Thoracic aorta (tissue), 2 donors: ENCODE data around the gene EXOC3L4. TPM values are rescaled to one million over a fixed set of nuclear protein-coding genes. Genes with fewer than 3 reads are reported as not detected.

ENCODE experiments used
- ATAC-seq: fragments of 150-250 bp; one replicate; pipeline ENCODE4 v1.8.0; 2017; ENCODE audit warnings: low read depth; ENCODE audit not compliant: insufficient number of reproducible peaks, low FRiP score
- DNase-seq: peaks from one replicate; pipeline ENCODE4 v3.0.0-alpha.2; 2020; ENCODE audit warnings: low spot score
- H3K27ac ChIP-seq, 2 donors: fragments of 200-600 bp; sonication (generic); 1 replicate in 1 of 2; 2 replicates in 1 of 2; pipeline ENCODE4 v1.5.1; 2016; ENCODE audit warnings: mild to moderate bottlenecking in 2 of 2, moderate library complexity in 2 of 2
- H3K27me3 ChIP-seq: fragments of 200-600 bp; sonication (generic); replicated peaks from 2 replicates; pipeline ENCODE4 v1.6.0; 2016; ENCODE audit warnings: mild to moderate bottlenecking; ENCODE audit not compliant: insufficient read depth
- H3K36me3 ChIP-seq: fragments of 200-600 bp; sonication (generic); one replicate; pipeline ENCODE4 v1.5.1; 2016
- H3K4me1 ChIP-seq, 2 donors: fragments of 200-600 bp; sonication (generic); 1 replicate in 1 of 2; 2 replicates in 1 of 2; pipeline versions ENCODE4 v1.5.1 to v1.6.0; 2016; ENCODE audit warnings: low read depth in 2 of 2, mild to moderate bottlenecking in 1 of 2; ENCODE audit not compliant: control insufficient read depth in 1 of 2
- H3K4me3 ChIP-seq: fragments of 200-600 bp; sonication (generic); 2 replicates; pipeline ENCODE4 v1.5.1; 2016; ENCODE audit warnings: mild to moderate bottlenecking
- H3K9me3 ChIP-seq: fragments of 200-600 bp; sonication (generic); 2 replicates; pipeline ENCODE4 v1.5.1; 2016
- total RNA-seq, 2 donors: library from RNA; depleted of rRNA; stranded (reverse); fragments of >200 nt; gene quantifications; one replicate each; pipeline versions ENCODE4 v1.1.0 to v1.2.3, GENCODE V29; 2016
- TF ChIP-seq, protein P1 (sequence below): fragments of 200-600 bp; sonication (generic); IDR thresholded peaks from one replicate; pipeline ENCODE4 v1.5.1; 2019; ENCODE audit warnings: antibody characterized with exemption

EXOC3L4 gene
- total RNA-seq, 2 donors from 2014 or later: not detected

DNA sequence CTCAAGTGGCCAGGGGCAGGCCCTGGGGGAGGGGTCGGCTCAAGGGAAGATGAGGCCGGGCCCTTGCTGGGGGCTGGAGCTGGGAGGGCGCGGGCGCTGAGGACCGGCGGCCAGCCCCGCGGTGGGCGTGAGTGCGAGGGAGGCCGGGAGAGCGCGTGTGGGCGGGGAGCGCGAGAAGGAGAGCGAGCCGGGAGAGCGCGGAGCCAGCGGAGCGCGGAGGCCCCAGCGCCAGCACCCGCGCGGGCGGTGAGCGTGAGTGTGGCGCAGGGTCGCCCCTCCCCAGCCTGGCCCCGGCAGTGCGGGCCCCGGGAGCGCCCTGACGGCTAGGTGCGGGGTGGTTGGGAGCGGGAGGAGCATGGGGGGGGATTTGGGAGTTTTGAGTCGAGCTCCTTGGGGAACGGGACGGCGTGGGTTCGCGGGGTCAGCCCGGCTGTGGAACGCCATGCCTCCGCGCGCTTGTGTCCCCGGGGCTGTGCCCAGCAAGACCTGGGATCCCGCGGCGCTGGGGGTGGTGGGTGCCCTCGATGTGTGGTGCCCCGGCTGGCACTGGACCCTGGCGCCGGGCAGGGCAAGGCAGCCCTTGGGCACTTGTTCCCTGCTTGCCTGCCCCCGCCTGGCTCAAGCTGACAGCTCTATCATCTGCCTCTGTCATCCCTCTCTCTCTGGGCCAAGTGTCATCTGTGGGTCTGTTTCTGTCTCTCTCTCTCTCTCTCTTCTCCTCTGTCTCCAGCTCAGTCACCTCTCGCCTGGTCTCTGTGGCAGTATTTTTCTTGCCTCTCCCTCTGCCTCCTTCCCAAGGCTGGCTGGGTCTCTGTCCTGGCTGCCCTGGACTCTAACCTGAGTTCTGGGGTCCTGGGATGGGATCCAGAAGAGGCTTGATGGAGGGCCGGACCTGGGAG, 10.3 kb upstream of the EXOC3L4 start, which contains the start of gene LBHD2:
Gene LBHD2 (plus strand): TSS at position 190 of the 899 bp plus-strand sequence. CDS start 1,803 bp downstream, outside the sequence.
- TF ChIP-seq, protein P1, sequence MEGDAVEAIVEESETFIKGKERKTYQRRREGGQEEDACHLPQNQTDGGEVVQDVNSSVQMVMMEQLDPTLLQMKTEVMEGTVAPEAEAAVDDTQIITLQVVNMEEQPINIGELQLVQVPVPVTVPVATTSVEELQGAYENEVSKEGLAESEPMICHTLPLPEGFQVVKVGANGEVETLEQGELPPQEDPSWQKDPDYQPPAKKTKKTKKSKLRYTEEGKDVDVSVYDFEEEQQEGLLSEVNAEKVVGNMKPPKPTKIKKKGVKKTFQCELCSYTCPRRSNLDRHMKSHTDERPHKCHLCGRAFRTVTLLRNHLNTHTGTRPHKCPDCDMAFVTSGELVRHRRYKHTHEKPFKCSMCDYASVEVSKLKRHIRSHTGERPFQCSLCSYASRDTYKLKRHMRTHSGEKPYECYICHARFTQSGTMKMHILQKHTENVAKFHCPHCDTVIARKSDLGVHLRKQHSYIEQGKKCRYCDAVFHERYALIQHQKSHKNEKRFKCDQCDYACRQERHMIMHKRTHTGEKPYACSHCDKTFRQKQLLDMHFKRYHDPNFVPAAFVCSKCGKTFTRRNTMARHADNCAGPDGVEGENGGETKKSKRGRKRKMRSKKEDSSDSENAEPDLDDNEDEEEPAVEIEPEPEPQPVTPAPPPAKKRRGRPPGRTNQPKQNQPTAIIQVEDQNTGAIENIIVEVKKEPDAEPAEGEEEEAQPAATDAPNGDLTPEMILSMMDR: no peak
- no peak for ATAC-seq
- H3K4me3 ChIP-seq: peak within 1 kb of the TSS; percentile 19
- peaks cover 4 to 8% of the 10 kb centered on the region in 2 donors for H3K4me1 ChIP-seq
- no peaks in the 10 kb centered on the region for H3K9me3 ChIP-seq
- H3K27me3 ChIP-seq: no peaks in the 10 kb centered on the region
- no peak within 1 kb of the TSS for H3K27ac ChIP-seq
- H3K36me3 ChIP-seq: no peaks in the 10 kb centered on the region
- no peak for DNase-seq

DNA sequence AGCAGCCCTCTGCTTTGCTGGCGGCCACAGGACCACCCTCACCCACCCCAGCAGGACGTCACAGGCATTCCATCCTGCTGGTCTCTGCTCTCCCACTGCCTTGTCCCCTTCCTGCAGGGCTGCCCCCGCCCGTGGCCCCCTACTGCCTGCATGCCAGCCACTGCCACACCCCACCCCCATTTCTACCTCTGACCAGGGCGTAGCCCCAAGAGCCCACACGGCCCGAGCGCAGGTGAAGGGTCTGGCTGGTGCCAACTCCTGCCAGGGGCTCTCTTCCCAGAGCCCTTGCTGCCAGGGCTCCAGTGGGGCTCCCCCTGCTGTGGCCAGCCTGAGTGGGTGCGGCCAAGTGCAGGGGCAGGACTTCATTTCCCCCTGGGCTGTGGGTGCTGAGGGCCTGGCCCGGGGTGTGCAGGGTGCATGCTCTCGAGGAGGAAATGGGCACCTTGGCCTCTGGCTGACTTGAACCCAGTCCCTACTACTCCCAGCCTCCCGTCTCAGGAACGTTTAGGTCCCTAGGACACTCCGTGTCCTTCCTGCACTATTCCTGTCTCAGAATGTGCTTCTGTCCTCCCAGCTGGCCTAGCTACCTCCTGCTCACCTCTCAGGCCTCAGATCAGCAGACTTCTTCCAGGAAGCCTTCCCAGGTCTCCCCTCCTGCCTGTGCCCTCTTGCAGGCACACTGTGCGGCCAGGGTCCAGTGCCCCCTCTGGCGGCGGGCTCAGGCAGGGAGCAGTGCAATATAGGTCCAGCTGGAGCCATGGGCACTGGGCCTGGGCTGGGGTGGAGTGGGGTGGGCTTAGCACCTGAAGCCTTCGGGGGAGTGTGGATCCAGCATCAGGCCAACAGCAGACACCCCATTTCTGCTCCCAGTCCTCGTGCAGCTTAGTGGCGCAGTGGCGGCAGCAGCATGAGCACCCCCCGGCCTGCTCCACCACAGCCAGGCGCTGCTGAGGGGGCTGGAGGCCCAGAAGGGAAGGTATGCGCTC, 9.1 kb upstream of the EXOC3L4 start:
- Histone ChIP-seq H3K27ac (no peak overlapping the region), H3K4me1 (peaks cover 4 to 8% of the 10 kb centered on the region in 2 donors), H3K9me3 (no peaks in the 10 kb centered on the region), H3K27me3 (no peaks in the 10 kb centered on the region), H3K36me3 (no peaks in the 10 kb centered on the region), H3K4me3 (no peak overlapping the region)
- TF ChIP-seq, protein P1: no peak
- DNase-seq: no peak
- ATAC-seq: no peak

DNA sequence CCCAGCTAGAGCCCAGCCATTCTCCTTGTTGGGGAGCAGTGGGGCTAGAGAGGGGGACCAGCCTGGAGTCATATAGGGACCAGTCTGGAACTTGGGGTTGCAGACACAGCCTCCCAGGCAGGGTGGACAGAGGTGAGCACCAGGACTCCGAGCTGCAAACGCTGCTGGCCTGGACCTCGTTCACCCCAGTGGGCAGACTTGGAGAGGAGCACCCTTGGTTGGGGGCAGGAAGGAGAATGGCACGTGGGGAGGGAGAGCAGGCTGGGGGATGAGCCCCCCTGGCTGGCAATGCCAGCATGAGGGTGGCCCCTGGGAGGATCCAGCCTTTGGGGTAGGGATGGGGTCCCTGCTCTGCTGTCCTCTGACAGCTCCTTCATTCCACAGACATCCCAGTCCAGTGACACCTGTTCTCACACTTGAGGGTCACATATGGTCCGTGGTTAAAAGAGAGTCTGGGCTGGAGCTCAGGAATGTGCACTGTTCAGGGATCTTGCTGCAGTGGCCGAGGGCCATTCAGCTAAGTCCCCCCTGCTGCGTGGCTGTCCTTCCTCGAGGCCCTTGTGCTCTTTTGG, 7.7 kb upstream of the EXOC3L4 start:
- Histone ChIP-seq H3K27ac (no peak overlapping the region), H3K4me1 (peaks cover 9 to 14% of the 10 kb centered on the region in 2 donors), H3K9me3 (no peaks in the 10 kb centered on the region), H3K27me3 (no peaks in the 10 kb centered on the region), H3K36me3 (no peaks in the 10 kb centered on the region), H3K4me3 (no peak overlapping the region)
- no peak for ATAC-seq
- DNase-seq: no peak
- TF ChIP-seq, protein P1: no peak

DNA sequence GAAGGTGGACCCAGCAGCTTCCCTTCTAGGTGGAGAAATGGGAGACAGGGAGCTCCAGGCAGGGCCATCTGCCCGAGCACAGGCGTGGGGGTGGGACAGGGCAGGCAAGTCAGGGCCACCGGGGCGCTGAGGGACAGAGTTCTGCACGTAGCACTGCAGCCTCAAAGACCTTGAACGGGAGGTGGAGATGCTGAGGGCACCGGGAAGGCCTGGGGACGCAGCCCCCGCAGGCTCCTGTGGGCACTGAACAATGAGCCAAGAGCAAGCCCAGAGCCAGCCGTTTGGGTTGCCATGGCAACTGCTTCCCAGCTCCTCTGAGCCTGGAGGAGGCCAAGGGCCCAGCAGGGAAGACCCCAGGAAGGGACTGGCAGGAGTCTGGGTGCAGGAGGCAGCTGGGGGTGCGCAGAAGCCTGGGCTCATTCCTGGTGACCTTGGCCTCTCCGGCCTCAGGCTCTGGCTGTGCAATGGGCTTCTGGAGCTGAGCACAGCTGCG, 7.1 kb upstream of the EXOC3L4 start:
- no peak for ATAC-seq
- no peak overlapping the region for H3K27ac ChIP-seq
- H3K27me3 ChIP-seq: no peaks in the 10 kb centered on the region
- DNase-seq: no peak
- H3K4me1 ChIP-seq: peaks cover 9 to 14% of the 10 kb centered on the region in 2 donors
- no peaks in the 10 kb centered on the region for H3K9me3 ChIP-seq
- H3K4me3 ChIP-seq: no peak overlapping the region
- TF ChIP-seq, protein P1: no peak
- no peaks in the 10 kb centered on the region for H3K36me3 ChIP-seq
